Mesenteric fat pad (tissue), 1 donor: ENCODE results near the gene MESD. TPM values are rescaled to one million over a fixed set of nuclear protein-coding genes. Genes with fewer than 3 reads are reported as not detected.
"Not testable (repeated sequence)": the region's sequence is repeated elsewhere in the genome, so short reads cannot be mapped to it uniquely, and the experiment has no call there.

Source experiments
- DNase-seq: peaks from one replicate; pipeline ENCODE4 v3.0.0-alpha.2; 2020; ENCODE audit warnings: low spot score
- total RNA-seq: library from RNA; stranded (reverse); fragmentation: NEBNext Ultra II Directional; extraction: Animal tissue kit (Norgen Biotek cat#: 25700); gene quantifications from one replicate; pipeline ENCODE4 v1.2.1, GENCODE V29; 2021
- donor health status: DM: yes; HTN: yes; CAD: no.

MESD gene
- total RNA-seq, 1 donor from 2014 or later = 30.2 TPM

GRCh38 chr15:80966431-80967197 lies 23.0 kb downstream of the MESD start:
- DNase-seq = no peak

- DNase-seq = not testable (repeated sequence)
These were observed 24.2 kb downstream of the MESD start for GRCh38 chr15:80965454-80965853.

GRCh38 chr15:80958818-80959495 lies 30.7 kb downstream of the MESD start:
- peak; percentile 71 for DNase-seq

- DNase-seq = no peak
These were observed 31.6 kb downstream of the MESD start for GRCh38 chr15:80957976-80958375.

- no peak for DNase-seq
These were observed 32.1 kb downstream of the MESD start for GRCh38 chr15:80957556-80957955.

- not testable (repeated sequence) for DNase-seq
These were observed 33.8 kb downstream of the MESD start for GRCh38 chr15:80955571-80956452.

- peak; percentile 41 for DNase-seq
These were observed 35.5 kb downstream of the MESD start for GRCh38 chr15:80953953-80954778.

- DNase-seq = peak; percentile 68
These were observed 36.3 kb downstream of the MESD start for GRCh38 chr15:80953001-80953952.

GRCh38 chr15:80951941-80952340 lies 37.7 kb downstream of the MESD start:
- DNase-seq = peak; percentile 74

- peak; percentile 22 for DNase-seq
These were observed 39.1 kb downstream of the MESD start for GRCh38 chr15:80950291-80951078.

GRCh38 chr15:80949756-80950155 lies 39.9 kb downstream of the MESD start:
- DNase-seq = peak; percentile 65

GRCh38 chr15:80948651-80949292 lies 40.8 kb downstream of the MESD start:
- peak; percentile 55 for DNase-seq

- DNase-seq = peak; percentile 74
These were observed 43.0 kb downstream of the MESD start for GRCh38 chr15:80946576-80946975.

GRCh38 chr15:80945605-80946004 lies 44.0 kb downstream of the MESD start:
- DNase-seq = peak; percentile 20

- DNase-seq = peak; percentile 49
These were observed 44.8 kb downstream of the MESD start for GRCh38 chr15:80944818-80945217.

GRCh38 chr15:80942746-80943565 lies 46.7 kb downstream of the MESD start:
- DNase-seq = peak; percentile 76

GRCh38 chr15:80942266-80942665 lies 47.4 kb downstream of the MESD start:
- DNase-seq = peak; percentile 45
